HCT116 (cell line): ENCODE measurements around the gene VAV2. TPM values are rescaled to one million over a fixed set of nuclear protein-coding genes. Genes with fewer than 3 reads are reported as not detected.

Experiments used
- ATAC-seq: fragments of 200-7000 bp; cut with Tn5 transposase; 2 replicates; pipeline ENCODE4 v1.9.1; 2020; ENCODE audit warnings: mild to moderate bottlenecking, moderate library complexity
- BruUV-seq: library from RNA; stranded (reverse); fragments of 400-500 nt; replicated peaks from 2 replicates; lab custom pipeline; 2021; lab: Mats Ljungman, UMichigan
- CTCF ChIA-PET: fragments of 300-600 bp; sonication (Branson Sonifier 250); formaldehyde crosslinking; loops from one replicate; lab custom pipeline; 2021; ENCODE audit warnings: antibody characterized with exemption; lab: Charles Lee
- POLR2A ChIA-PET: fragments of 300-600, 350-600 bp; sonication (Branson Sonifier 250); formaldehyde crosslinking; loops from one replicate; lab custom pipeline; 2021; ENCODE audit warnings: antibody characterized with exemption; lab: Charles Lee
- RAD21 ChIA-PET, 2 experiments: fragments of 300-600 bp; sonication (Branson Sonifier 250); formaldehyde crosslinking; loops; one replicate each; lab custom pipeline; 2023; ENCODE audit warnings: low total read pairs in 2 of 2; ENCODE audit not compliant: uncharacterized antibody in 2 of 2, unreplicated experiment in 2 of 2, low non-redundant PET in 1 of 2; lab: Charles Lee
- DNase-seq: peaks from one replicate; pipeline ENCODE4 v3.0.0-alpha.2; 2010; ENCODE audit warnings: low read depth, low spot score
- H2AFZ ChIP-seq: fragments of 200-600 bp; shearing (Covaris generic), sonication (generic); 2 replicates; pipeline ENCODE4 v1.6.1; 2017; ENCODE audit warnings: low read depth, mixed run types, mixed read lengths, antibody characterized with exemption, low read length; ENCODE audit not compliant: poor library complexity, severe bottlenecking
- H3K27ac ChIP-seq: 2 replicates; pipeline ENCODE4 v1.5.1; 2012; ENCODE audit warnings: low read depth, low read length
- H3K27me3 ChIP-seq: fragments of 200-600 bp; sonication (generic); 2 replicates; pipeline ENCODE4 v1.6.1; 2016; ENCODE audit warnings: mixed run types, low read length, mixed read lengths; ENCODE audit not compliant: insufficient read depth
- H3K36me3 ChIP-seq, 2 experiments: fragments of 200-500 bp in 1 of 2; fragments of 200-600 bp in 1 of 2; sonication (Bioruptor generic) in 1 of 2; sonication (generic) in 1 of 2; 2 replicates each; pipeline versions ENCODE4 v1.5.1 to v1.6.1; 2014 to 2016; ENCODE audit warnings: low read length in 2 of 2, inconsistent platforms in 1 of 2, mixed read lengths in 1 of 2, mixed run types in 1 of 2; ENCODE audit not compliant: insufficient read depth in 2 of 2, control insufficient read depth in 1 of 2
- H3K4me1 ChIP-seq, 2 experiments: fragments of 200-600 bp in 1 of 2; sonication (generic) in 1 of 2; 2 replicates each; pipeline versions ENCODE4 v1.5.1 to v1.6.1; 2012 to 2017; ENCODE audit warnings: low read length in 2 of 2, inconsistent platforms in 1 of 2, mild to moderate bottlenecking in 1 of 2, mixed read lengths in 1 of 2, mixed run types in 1 of 2, moderate library complexity in 1 of 2; ENCODE audit not compliant: insufficient read depth in 2 of 2, control insufficient read depth in 1 of 2
- H3K4me2 ChIP-seq: fragments of 200-600 bp; sonication (generic); 2 replicates; pipeline ENCODE4 v1.6.1; 2017; ENCODE audit warnings: mixed run types, low read length, mixed read lengths
- H3K4me3 ChIP-seq, 2 experiments: fragments of 200-600 bp in 1 of 2; sonication (generic) in 1 of 2; replicated peaks in 1 of 2; 2 replicates each; pipeline ENCODE4 v1.5.1; 2011 to 2016; ENCODE audit warnings: low read length in 2 of 2, control low read depth in 1 of 2, low read depth in 1 of 2, mild to moderate bottlenecking in 1 of 2, mixed read lengths in 1 of 2, mixed run types in 1 of 2
- H3K79me2 ChIP-seq: fragments of 200-600 bp; sonication (generic); 2 replicates; pipeline ENCODE4 v1.6.1; 2017; ENCODE audit warnings: mild to moderate bottlenecking, mixed run types, low read length, moderate library complexity, mixed read lengths; ENCODE audit not compliant: insufficient read depth
- H3K9ac ChIP-seq: fragments of 200-600 bp; sonication (generic); 2 replicates; pipeline ENCODE4 v1.6.1; 2016; ENCODE audit warnings: low read length, mixed read lengths
- H3K9me2 ChIP-seq: fragments of 200-600 bp; sonication (generic), shearing (Covaris generic); 2 replicates; pipeline ENCODE4 v1.6.1; 2017; ENCODE audit warnings: mixed run types, mild to moderate bottlenecking, moderate library complexity; ENCODE audit not compliant: insufficient read depth
- H3K9me3 ChIP-seq, 2 experiments: fragments of 200-500 bp in 1 of 2; fragments of 200-600 bp in 1 of 2; sonication (Bioruptor generic) in 1 of 2; sonication (generic) in 1 of 2; 2 replicates each; pipeline ENCODE4 v1.6.1; 2014 to 2017; ENCODE audit warnings: low read length in 2 of 2, mixed read lengths in 2 of 2, inconsistent platforms in 1 of 2, low read depth in 1 of 2, mild to moderate bottlenecking in 1 of 2, mixed run types in 1 of 2, moderate library complexity in 1 of 2; ENCODE audit not compliant: control insufficient read depth in 1 of 2, insufficient read depth in 1 of 2
- H4K20me1 ChIP-seq: fragments of 200-600 bp; sonication (generic), shearing (Covaris generic); 2 replicates; pipeline ENCODE4 v1.6.1; 2017; ENCODE audit warnings: mixed run types, mild to moderate bottlenecking, moderate library complexity; ENCODE audit not compliant: insufficient read depth
- ATF3 ChIP-seq: IDR thresholded peaks from 2 replicates; pipeline ENCODE4 v1.6.1; 2012
- CBX3 ChIP-seq: IDR thresholded peaks from 2 replicates; pipeline ENCODE4 v1.6.1; 2012; ENCODE audit warnings: low read depth
- CEBPB ChIP-seq: IDR thresholded peaks from 2 replicates; pipeline ENCODE4 v1.6.1; 2012; ENCODE audit warnings: low read depth
- CTCF ChIP-seq, 3 experiments: fragments of 200-600 bp in 1 of 3; sonication (generic) in 1 of 3; IDR thresholded peaks in 2 of 3; conservative IDR thresholded peaks in 1 of 3; 2 replicates each; pipeline ENCODE4 v1.5.1; 2012 to 2017; ENCODE audit warnings: low read depth in 2 of 3, low read length in 2 of 3, antibody characterized with exemption in 1 of 3, borderline replicate concordance in 1 of 3, control low read depth in 1 of 3, mild to moderate bottlenecking in 1 of 3, mixed read lengths in 1 of 3, mixed run types in 1 of 3, moderate library complexity in 1 of 3; ENCODE audit not compliant: insufficient read depth in 1 of 3
- EGR1 ChIP-seq: IDR thresholded peaks from 2 replicates; pipeline ENCODE4 v1.6.1; 2012; ENCODE audit warnings: low read depth
- EZH2 ChIP-seq: fragments of 200-600 bp; sonication (generic); IDR thresholded peaks from 2 replicates; pipeline ENCODE4 v1.6.1; 2017; ENCODE audit warnings: antibody characterized with exemption, mixed run types
- EZH2phosphoT487 ChIP-seq: fragments of 200-600 bp; IDR thresholded peaks from 2 replicates; pipeline ENCODE4 v1.6.1; 2018; ENCODE audit warnings: antibody characterized with exemption, borderline replicate concordance
- JUND ChIP-seq: IDR thresholded peaks from 2 replicates; pipeline ENCODE4 v1.6.1; 2012
- POLR2AphosphoS5 ChIP-seq: IDR thresholded peaks from 2 replicates; pipeline ENCODE4 v1.6.1; 2011; ENCODE audit warnings: mild to moderate bottlenecking, low read depth, low read length, moderate library complexity
- SIN3A ChIP-seq: IDR thresholded peaks from 2 replicates; pipeline ENCODE4 v1.6.1; 2012; ENCODE audit warnings: low read depth
- SP1 ChIP-seq: IDR thresholded peaks from 2 replicates; pipeline ENCODE4 v1.6.1; 2012; ENCODE audit warnings: low read depth
- SRF ChIP-seq: IDR thresholded peaks from 2 replicates; pipeline ENCODE4 v1.6.1; 2012; ENCODE audit warnings: low read depth
- ZFX ChIP-seq: fragments of 450-650 bp; IDR thresholded peaks from 2 replicates; pipeline ENCODE4 v1.6.1; 2017
- ZNF274 ChIP-seq: fragments of 200-500 bp; sonication (Bioruptor generic); IDR thresholded peaks from 2 replicates; pipeline ENCODE4 v1.6.1; 2014; ENCODE audit warnings: mild to moderate bottlenecking, low read depth, low read length, inconsistent platforms
- intact Hi-C: fragments of 100-400 bp; cut with micrococcal nuclease; formaldehyde crosslinking; loops from 2 replicates; pipeline ENCODE4 v1.10.0; 2022
- total RNA-seq: library from RNA; stranded (reverse); gene quantifications from one replicate; pipeline ENCODE4 v1.2.1, GENCODE V29; 2021; ENCODE audit not compliant: unreplicated experiment

VAV2 gene
- total RNA-seq, 1 experiment from 2014 or later, result 33.2 TPM

GRCh38 chr9:133788819-133789717 is 203.1 kb downstream of the VAV2 start:
- BruUV-seq, result no TSS peak
- Histone ChIP-seq H2AFZ (no peak overlapping the region), H3K4me2 (no peak overlapping the region), H3K9ac (no peak overlapping the region), H3K79me2 (no peaks in the 10 kb centered on the region), H3K4me3 (no peak overlapping the region), H3K4me1 (peaks cover 2 to 7% of the 10 kb centered on the region in 2 experiments; a peak in 2 of 4 replicates), H4K20me1 (no peaks in the 10 kb centered on the region), H3K27me3 (no peaks in the 10 kb centered on the region), H3K36me3 (peaks cover 0 to 3% of the 10 kb centered on the region in 2 experiments; a peak in 2 of 4 replicates), H3K27ac (no peak overlapping the region), H3K9me3 (no peaks in the 10 kb centered on the region), H3K9me2 (no peaks in the 10 kb centered on the region)
- DNase-seq, result no peak
- RAD21 ChIA-PET, result no interaction called here
- POLR2A ChIA-PET, result no interaction called here
- CTCF ChIA-PET, result no interaction called here
- intact Hi-C loops, result no loop called here
- no peak for TF ChIP-seq ATF3
- no peak for TF ChIP-seq EGR1
- no peak for TF ChIP-seq CEBPB
- TF ChIP-seq JUND, result no peak
- TF ChIP-seq SIN3A, result no peak
- TF ChIP-seq SP1, result no peak
- TF ChIP-seq ZNF274, result no peak
- TF ChIP-seq EZH2phosphoT487, result no peak
- TF ChIP-seq CTCF (IDR thresholded peaks at IDR 0.05 in 2 of 3, conservative IDR thresholded peaks at IDR 0.05 in 1 of 3; ENCODE audit: borderline replicate concordance in 1 of 3, insufficient read depth in 1 of 3, low read depth in 2 of 3, low read length in 2 of 3), result no peak
- no peak for TF ChIP-seq CBX3
- no peak for TF ChIP-seq EZH2
- no peak for TF ChIP-seq POLR2AphosphoS5
- TF ChIP-seq ZFX, result no peak
- TF ChIP-seq SRF, result no peak
- no peak for ATAC-seq
